HG03469 (cell line): ENCODE data around the gene ATPAF2.
"Not testable (repeated sequence)": the region's sequence is repeated elsewhere in the genome, so short reads cannot be mapped to it uniquely, and the experiment has no call there.

Source experiments
- ATAC-seq: cut with Tn5 transposase; IDR thresholded peaks from one replicate; pipeline ENCODE4 v1.9.1; 2021; ENCODE audit warnings: mild to moderate bottlenecking, moderate library complexity, moderate number of reproducible peaks; ENCODE audit not compliant: unreplicated experiment

ATPAF2 gene

GRCh38 chr17:18014006-18014405 lies 25.0 kb downstream of the ATPAF2 start:
- ATAC-seq = no peak

GRCh38 chr17:18011286-18011685 lies 27.7 kb downstream of the ATPAF2 start:
- no peak for ATAC-seq

- no peak for ATAC-seq
These were observed 29.2 kb downstream of the ATPAF2 start for GRCh38 chr17:18009609-18010420.

DNA sequence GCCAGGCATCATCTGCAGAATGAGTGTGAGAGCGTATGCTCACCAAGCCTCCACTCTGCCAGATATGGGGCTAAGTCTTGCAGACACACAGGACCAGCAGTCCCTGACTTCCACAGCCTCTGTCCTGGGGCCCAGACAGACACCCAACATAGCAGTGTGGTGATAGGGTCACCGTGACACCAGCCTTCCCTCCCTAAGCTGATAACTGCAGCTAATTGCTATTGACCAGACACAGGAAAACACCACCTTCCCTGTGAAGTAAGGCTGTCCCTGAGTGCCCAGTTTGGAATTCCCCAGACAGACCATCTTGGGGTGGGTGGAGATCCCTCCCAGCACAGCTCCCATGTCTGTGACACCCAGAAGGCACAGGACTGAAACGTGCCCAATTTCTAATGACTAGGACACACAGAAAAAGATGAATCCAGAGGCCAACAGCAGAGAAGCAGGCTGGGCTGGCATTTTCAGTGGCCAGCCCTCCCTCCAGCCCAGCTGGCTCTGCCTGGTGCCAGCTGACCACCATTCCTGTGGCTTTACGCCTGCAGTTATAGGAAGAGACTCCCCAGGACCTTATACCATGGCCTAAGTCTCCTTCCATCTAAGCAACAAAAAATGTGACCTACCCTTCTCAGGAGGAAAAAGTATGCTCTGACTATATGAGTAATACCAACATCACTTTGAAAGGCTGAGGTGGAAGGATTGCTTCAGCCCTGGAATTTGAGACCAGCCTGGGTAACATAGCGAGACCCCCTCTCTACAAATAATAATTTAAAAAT lies 30.3 kb downstream of the ATPAF2 start:
- ATAC-seq = no peak

GRCh38 chr17:18006495-18007239 lies 32.3 kb downstream of the ATPAF2 start:
- ATAC-seq = no peak

- ATAC-seq = no peak
These were observed 33.5 kb downstream of the ATPAF2 start for GRCh38 chr17:18005496-18005895.

DNA sequence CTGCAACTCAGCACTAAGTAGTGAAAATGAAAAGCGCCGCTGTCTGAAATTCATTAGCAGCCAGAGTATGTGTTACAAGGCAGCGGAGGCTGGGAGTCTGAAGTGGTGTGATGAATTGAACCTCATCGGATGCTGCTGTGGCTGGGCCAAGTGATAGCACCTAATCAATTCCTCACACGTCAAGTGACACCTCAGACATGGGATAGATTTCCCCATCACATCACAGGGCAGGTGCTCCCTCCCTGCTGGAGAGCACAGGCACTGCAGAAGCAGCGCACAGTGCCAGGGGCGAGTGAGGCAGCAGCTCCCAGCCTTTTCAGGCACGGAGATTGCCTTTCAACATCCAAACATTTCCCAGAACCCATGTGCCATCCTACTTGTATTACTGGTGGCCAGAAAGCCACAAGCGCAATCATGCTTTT lies 34.1 kb downstream of the ATPAF2 start:
- ATAC-seq = no peak

- no peak for ATAC-seq
These were observed 34.6 kb downstream of the ATPAF2 start for GRCh38 chr17:18004345-18004744.

GRCh38 chr17:18002171-18002570 lies 36.8 kb downstream of the ATPAF2 start:
- no peak for ATAC-seq

- no peak for ATAC-seq
These were observed 38.9 kb downstream of the ATPAF2 start for GRCh38 chr17:18000030-18000408.

GRCh38 chr17:17999364-18000029 lies 39.5 kb downstream of the ATPAF2 start:
- no peak for ATAC-seq

GRCh38 chr17:17998934-17999333 lies 40.0 kb downstream of the ATPAF2 start:
- no peak for ATAC-seq

- not testable (repeated sequence) for ATAC-seq
These were observed 43.1 kb downstream of the ATPAF2 start for GRCh38 chr17:17995887-17996286.

DNA sequence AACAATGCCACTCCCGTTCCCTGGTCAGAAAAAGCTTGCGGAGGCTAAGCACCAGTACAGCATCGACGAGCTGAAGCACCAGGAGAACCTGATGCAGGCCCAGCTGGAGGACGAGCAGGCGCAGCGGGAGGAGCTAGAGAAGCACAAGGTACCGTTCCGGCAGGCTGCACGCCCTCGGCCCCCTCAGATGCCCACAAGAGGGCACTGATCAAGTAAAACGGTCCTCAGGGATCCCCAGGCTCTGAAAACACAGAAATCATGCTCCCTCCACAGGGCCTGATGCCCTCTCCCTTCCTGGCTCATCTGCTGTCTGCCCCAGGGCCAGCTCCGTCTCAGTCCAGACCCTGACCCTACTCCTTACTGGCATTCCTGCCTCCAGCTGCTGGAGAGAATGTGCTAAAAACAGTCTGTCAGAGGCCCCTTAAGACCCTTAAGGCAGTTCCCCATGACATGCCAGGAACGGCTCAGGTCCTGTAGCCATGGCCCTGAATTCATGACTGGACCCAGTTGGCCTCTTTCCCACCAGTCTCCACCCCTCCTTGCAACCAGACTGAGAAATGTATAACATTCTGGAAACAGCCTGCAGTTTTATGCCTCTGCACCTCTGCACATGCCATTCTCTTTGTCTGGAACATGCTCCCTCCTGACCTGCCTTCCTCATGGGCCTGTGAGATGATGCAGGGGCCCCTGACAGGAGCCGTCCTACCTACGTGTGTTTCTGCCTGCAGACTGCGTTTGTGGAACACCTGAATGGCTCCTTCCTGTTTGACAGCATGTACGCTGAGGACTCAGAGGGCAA lies 44.5 kb downstream of the ATPAF2 start:
- ATAC-seq = no peak

GRCh38 chr17:17993852-17994251 lies 45.1 kb downstream of the ATPAF2 start:
- no peak for ATAC-seq

GRCh38 chr17:17993366-17993765 lies 45.6 kb downstream of the ATPAF2 start:
- ATAC-seq = no peak

GRCh38 chr17:17990282-17990681 lies 48.7 kb downstream of the ATPAF2 start:
- ATAC-seq = no peak

DNA sequence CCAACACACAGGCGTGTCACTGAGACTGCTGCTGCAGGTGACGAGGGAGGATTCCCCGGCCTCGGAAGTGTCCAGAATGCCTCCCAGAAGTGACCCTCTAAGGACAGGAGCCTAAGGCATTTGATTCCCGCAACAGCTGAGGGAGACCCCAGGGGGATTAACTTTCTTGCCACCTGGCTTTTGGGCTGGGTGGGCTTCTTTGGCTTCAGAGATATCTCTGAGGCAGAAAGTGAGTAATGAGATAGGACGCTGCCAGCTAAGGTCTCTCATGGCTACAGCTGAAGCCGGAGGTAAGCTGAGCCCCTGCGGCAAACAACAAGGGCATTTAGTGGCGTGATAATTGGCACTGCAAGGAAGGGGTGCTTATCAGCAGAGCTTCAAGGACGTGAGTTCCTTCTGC lies 49.4 kb downstream of the ATPAF2 start:
- no peak for ATAC-seq

GRCh38 chr17:17989081-17989480 lies 49.9 kb downstream of the ATPAF2 start:
- no peak for ATAC-seq

GRCh38 chr17:17988427-17988945 lies 50.5 kb downstream of the ATPAF2 start:
- no peak for ATAC-seq
